Endothelial cell (in vitro differentiated cells): Measurements from ENCODE around the gene CTDSPL. TPM values are rescaled to one million over a fixed set of nuclear protein-coding genes. Genes with fewer than 3 reads are reported as not detected.
"Not testable (repeated sequence)": the region's sequence is repeated elsewhere in the genome, so short reads cannot be mapped to it uniquely, and the experiment has no call there.

Experiments used
- DNase-seq: peaks from one replicate; pipeline ENCODE4 v3.0.0; 2021; ENCODE audit warnings: low spot score
- H3K27ac Mint-ChIP-seq: one replicate; pipeline ENCODE4 v1.8.0; 2021; ENCODE audit warnings: mixed read lengths, inconsistent platforms; ENCODE audit not compliant: unreplicated experiment
- H3K27me3 Mint-ChIP-seq: one replicate; pipeline ENCODE4 v1.8.0; 2021; ENCODE audit warnings: mild to moderate bottlenecking, moderate library complexity, mixed read lengths, inconsistent platforms; ENCODE audit not compliant: unreplicated experiment
- H3K36me3 Mint-ChIP-seq: one replicate; pipeline ENCODE4 v1.8.0; 2021; ENCODE audit warnings: mild to moderate bottlenecking, low read depth, mixed read lengths, inconsistent platforms; ENCODE audit not compliant: unreplicated experiment
- H3K4me1 Mint-ChIP-seq: one replicate; pipeline ENCODE4 v1.8.0; 2021; ENCODE audit warnings: mild to moderate bottlenecking, mixed read lengths, inconsistent platforms; ENCODE audit not compliant: unreplicated experiment
- H3K4me3 Mint-ChIP-seq: one replicate; pipeline ENCODE4 v1.8.0; 2021; ENCODE audit warnings: mild to moderate bottlenecking, mixed read lengths, inconsistent platforms; ENCODE audit not compliant: unreplicated experiment
- H3K9me3 Mint-ChIP-seq: one replicate; pipeline ENCODE4 v1.8.0; 2021; ENCODE audit warnings: mixed read lengths, inconsistent platforms; ENCODE audit not compliant: unreplicated experiment
- CTCF ChIP-seq: fragments of 200-600 bp; sonication (generic); IDR thresholded peaks from one replicate; pipeline ENCODE4 v1.5.0; 2021; ENCODE audit warnings: antibody characterized with exemption; ENCODE audit not compliant: unreplicated experiment
- microRNA-seq: library from miRNA; unstranded; fragments of <30 nt; microRNA quantifications from one replicate; pipeline ENCODE4, GENCODE V29; 2020; ENCODE audit not compliant: unreplicated experiment
- total RNA-seq: library from RNA; stranded (reverse); fragmentation: NEBNext Ultra II Directional; extraction: Animal tissue kit (Norgen Biotek cat#: 25700); gene quantifications from one replicate; pipeline ENCODE4 v1.2.1, GENCODE V29; 2021; ENCODE audit not compliant: unreplicated experiment

CTDSPL gene
- total RNA-seq, 1 donor from 2014 or later: 71.4 TPM

DNA sequence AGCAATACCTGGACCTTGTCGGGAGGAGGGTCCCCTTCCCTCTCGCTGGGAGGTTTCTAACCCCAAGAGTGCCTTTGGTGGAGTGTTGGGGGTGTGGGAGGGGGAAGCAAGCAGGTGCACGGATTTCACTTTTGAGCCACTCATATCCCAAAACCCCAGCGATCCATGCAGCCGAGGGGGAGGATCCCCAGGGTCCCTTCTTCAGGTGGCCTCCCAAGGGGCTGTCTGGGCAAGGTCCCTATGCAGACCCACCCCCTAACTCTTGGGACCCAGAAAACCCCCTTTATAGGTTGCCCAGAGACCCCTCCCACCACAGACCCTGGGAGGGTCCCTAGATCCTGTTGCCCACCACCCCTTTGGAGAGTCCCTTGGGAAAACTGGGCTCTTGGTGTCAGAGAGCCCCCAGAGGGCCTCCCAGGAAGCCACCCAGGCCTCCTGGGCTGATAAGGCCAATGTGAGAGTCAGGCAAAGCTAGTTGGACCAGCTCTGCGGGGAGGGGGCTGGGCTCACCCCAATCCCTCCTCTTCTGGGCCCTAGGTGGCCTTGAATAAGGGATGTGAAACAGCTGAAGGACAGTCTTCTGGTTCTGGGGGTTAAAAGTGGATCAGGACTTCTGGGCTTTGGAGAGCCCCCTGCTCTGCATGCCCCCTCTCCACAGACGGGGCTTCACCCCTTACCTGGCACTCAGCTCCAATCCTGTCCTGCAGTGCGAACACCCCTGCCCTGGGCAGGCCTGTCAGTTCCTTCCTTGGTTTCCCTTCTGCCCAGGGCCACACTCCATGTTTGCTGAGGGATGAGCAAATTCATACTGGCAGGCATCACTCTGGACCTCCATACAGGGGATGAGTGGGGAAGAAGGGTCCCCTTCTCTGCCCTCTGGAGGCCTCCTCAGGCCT, 168.7 kb downstream of the CTDSPL start:
- peaks cover 30% of the 10 kb centered on the region for H3K27me3 Mint-ChIP-seq
- H3K9me3 Mint-ChIP-seq: no peaks in the 10 kb centered on the region
- DNase-seq: no peak
- no peak overlapping the region for H3K27ac Mint-ChIP-seq
- H3K4me3 Mint-ChIP-seq: peak overlapping the region; percentile 37
- H3K4me1 Mint-ChIP-seq: no peaks in the 10 kb centered on the region
- H3K36me3 Mint-ChIP-seq: peaks cover 3% of the 10 kb centered on the region
- TF ChIP-seq CTCF: no peak

GRCh38 chr3:38031022-38031994, 169.6 kb downstream of the CTDSPL start:
- no peak for DNase-seq
- Mint-ChIP-seq H3K4me1 (no peaks in the 10 kb centered on the region), H3K27ac (peak overlapping the region; percentile 64), H3K27me3 (peaks cover 29% of the 10 kb centered on the region), H3K9me3 (no peaks in the 10 kb centered on the region), H3K4me3 (peak overlapping the region; percentile 40), H3K36me3 (no peaks in the 10 kb centered on the region)
- no peak for TF ChIP-seq CTCF

DNA sequence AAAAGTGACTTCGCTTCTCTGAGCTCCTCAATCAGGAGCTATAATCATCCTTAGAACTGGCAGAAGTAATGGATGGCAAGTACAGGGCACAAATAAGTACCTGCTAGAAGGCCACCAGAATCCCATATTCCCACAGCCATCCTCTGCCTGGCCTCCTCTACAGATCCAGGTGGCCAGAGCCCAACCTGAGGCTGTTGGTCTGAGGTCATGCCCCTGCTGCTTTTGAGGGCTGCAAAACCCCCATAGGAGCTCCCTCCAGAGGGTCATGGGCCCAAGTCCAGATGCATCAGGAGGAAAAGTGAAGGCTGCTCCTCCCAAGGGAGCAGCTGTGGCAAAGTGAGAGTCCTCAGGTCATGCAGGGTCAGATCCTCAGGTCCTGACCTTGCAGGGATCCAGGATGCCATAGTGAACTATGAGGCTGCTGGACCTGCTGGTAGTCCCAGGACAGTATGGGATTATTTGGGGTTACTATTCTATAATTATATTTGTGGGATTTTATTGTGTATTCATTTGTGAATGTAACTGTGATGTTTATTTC, 170.7 kb downstream of the CTDSPL start:
- DNase-seq: no peak
- TF ChIP-seq CTCF: no peak
- Mint-ChIP-seq H3K36me3 (no peaks in the 10 kb centered on the region), H3K4me1 (no peaks in the 10 kb centered on the region), H3K27me3 (peaks cover 24% of the 10 kb centered on the region), H3K27ac (no peak overlapping the region), H3K4me3 (no peak overlapping the region), H3K9me3 (no peaks in the 10 kb centered on the region)

- H3K27me3 Mint-ChIP-seq: peaks cover 21% of the 10 kb centered on the region
- H3K4me1 Mint-ChIP-seq, DNase-seq: not testable (repeated sequence)
Measured at GRCh38 chr3:38033586-38033985, 171.9 kb downstream of the CTDSPL start.

More at GRCh38 chr3:38033586-38033985, 171.9 kb downstream of the CTDSPL start:
- H3K9me3 Mint-ChIP-seq, H3K4me3 Mint-ChIP-seq, H3K27ac Mint-ChIP-seq, H3K36me3 Mint-ChIP-seq: not testable (repeated sequence)

Small RNAs within 50 kb of the gene (microRNA-seq; reads per million reads assigned to microRNA genes)
- 35.1 reads per million, percentile 73 among the genes with 10 or more reads in this experiment for gene MIR26A1

Other genes with a start within 250 kb of the CTDSPL start
- gene VILL, start 128.9 kb downstream of the CTDSPL start, total RNA-seq: 13.7 TPM
- 22.4 TPM for gene PLCD1, start 167.8 kb downstream of the CTDSPL start, total RNA-seq
- 0.62 TPM for gene DLEC1, start 177.3 kb downstream of the CTDSPL start, total RNA-seq